NOMO-1 (cell line): ENCODE results near the gene TRAF2.

Experiments used
- DNase-seq, 2 experiments: peaks; one replicate each; lab custom pipeline; 2025; ENCODE audit not compliant: unreplicated experiment in 2 of 2; lab: John Stamatoyannopoulos, UW

The TRAF2 gene

DNA sequence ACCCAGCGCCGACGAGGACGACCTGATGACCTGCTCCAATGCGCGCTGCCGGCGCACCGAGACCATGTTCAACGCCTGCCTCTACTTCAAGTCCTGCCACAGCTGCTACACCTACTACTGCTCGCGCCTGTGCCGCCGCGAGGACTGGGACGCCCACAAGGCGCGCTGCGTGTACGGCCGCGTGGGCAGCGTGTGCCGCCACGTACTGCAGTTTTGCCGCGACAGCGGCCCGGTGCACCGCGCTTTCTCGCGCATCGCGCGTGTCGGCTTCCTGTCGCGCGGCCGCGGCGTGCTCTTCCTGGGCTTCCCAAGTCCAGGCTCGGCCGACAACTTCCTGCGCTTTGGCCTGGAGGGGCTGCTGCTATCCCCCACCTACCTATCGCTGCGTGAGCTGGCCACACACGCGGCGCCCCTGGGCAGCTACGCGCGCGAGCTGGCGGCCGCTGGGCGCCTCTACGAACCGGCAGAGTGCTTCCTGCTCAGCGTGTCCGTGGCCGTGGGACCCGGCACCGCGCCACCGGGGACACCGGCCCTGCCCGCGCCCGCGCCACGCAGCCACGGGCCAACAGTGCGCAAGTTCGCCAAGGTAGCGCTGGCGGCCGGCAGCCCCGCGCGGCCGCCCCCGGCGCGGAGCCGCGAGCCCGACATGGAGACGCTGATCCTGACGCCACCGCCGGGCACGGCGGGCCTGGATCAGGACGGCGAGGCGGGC, 39.8 kb upstream of the TRAF2 start:
- DNase-seq: no peak

DNA sequence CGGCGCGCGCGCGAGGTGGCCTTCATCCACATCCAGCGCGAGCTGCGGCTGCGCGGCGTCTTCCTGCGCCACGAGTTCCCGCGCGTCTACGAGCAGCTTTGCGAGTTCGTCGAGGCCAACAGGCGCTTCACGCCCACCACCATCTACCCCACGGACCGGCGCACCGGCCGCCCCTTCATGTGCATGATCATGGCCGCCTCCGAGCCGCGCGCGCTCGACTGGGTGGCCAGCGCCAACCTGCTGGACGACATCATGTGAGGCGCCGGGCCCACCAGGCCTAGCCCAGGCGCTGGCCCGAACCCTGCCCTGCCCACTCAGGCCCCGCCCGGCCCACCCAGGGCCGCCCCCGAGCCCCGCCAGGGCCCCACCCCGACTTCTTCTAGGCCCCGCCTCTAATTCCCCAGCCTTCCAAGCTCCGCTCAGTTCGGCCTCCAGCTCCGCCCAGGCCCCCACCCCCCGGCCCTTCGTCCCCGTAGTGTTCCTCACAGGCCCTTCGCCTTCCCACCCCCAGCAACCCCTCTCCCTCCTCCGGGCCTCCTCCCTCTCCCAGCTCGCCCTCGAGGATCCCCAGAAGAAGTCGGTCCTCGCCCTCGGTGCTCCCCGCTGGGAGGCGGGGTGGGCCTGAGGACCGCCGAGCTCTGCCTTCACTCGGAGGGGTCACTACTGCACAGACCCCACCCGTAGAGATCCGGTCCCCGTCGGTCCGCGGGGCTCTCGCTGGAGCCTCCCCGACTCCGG, 39.1 kb upstream of the TRAF2 start:
- peak; percentile 33 to 34 for DNase-seq

DNA sequence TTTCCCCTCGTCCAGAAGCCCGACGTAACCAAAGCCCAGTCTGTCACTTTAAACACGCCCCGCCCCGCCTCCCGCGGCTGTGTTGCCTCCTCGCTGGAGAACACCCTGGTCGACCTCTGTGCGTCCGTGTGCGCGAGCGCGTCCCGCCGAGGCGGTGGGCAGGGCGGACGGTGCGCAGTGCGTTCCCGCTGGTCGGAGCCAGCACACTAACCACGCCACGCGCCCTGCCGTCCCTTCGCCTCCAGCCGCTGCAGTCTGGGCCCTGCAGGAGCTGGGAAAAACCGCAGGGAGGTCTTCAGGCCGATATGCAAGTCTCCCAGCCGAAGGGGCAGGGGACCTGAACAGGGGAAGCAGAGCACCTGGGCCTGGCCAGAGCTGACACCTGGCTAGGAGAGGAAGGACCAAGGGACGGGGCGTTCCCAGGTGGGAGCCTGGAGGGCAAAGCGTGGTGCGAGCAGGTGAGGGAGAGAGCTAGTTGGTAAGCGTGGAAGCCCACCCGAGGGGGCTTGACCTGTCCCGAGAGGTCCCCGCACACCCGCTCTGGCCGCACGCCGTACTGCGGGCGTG, 38.4 kb upstream of the TRAF2 start:
- DNase-seq: peak; percentile 94 to 96

DNA sequence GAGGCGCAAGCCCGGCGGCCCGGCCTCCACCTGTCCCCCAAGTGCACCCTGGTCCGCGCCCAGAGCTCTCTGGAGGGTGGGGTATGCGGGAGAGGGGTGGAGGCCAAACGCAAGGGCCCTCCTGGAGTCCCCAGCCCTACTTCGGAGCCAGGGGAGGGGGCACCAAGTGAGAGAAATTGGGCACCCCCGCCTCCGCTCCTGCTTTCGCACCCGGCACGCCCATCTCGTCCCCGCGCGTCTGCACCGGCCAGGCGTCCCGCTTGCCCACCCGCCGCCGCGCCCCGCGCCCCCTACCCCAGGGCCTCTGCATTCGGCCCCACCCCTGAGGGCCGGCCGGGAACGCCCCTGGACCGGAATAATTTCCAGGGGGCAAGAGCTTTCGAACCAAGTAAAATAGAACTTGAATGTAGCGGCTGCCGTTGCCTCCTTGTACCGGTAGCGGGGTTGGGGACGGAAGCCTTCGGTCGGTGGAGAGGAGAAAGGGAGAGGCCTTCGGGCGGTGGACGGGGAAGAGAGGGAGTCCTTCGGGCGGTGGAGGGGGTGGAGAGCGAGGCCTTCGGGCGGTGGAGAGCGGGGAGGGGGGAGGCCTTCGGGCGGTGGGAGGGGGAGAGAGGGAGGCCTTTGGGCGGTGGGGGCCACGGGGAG, 37.8 kb upstream of the TRAF2 start:
- DNase-seq: peak; percentile 64 to 65

DNA sequence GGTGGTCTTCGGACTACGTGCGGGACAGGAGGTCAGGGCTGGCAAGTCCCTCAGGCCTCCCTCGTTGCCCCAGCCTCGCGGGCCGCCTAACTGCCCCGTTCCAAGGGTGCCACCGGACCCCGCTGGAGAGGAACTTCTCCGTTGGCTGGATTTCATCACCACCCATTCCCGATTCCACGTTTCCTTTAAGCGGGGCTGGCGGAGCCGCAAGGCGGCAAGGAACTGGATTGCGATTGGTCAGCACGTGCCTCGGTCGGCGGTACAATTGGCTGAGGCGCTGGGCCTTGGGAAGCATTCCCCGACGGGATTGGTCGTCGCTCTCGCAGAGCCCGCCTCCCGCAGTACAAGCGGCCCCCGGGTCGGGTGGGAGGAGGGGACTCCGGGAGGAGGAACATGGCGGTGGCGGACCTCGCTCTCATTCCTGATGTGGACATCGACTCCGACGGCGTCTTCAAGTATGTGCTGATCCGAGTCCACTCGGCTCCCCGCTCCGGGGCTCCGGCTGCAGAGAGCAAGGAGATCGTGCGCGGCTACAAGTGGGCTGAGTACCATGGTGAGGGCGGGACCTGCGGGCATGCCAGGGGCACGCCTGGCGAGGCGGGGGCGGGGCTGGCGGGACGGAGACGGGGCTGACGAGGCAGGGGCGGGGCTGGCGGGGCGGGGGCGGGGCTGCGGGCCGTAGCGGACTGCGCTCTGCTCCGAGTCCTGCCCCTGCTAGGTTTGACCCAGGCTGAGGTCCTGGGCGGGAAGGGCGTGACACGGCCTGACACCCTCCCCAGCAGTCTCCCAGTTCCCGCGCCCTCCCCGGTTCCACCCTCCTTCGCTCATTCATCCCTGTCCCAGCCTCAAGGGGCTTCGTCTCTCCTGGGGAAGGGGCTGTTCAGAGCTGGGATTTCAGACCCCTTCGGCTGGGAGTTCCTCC, 37.0 kb upstream of the TRAF2 start, which contains the start of gene PHPT1:
Gene PHPT1 (plus strand): TSS at position 372 of the 922 bp plus-strand sequence. CDS start 22 bp downstream, at position 394.
- peak; percentile 100 for DNase-seq

DNA sequence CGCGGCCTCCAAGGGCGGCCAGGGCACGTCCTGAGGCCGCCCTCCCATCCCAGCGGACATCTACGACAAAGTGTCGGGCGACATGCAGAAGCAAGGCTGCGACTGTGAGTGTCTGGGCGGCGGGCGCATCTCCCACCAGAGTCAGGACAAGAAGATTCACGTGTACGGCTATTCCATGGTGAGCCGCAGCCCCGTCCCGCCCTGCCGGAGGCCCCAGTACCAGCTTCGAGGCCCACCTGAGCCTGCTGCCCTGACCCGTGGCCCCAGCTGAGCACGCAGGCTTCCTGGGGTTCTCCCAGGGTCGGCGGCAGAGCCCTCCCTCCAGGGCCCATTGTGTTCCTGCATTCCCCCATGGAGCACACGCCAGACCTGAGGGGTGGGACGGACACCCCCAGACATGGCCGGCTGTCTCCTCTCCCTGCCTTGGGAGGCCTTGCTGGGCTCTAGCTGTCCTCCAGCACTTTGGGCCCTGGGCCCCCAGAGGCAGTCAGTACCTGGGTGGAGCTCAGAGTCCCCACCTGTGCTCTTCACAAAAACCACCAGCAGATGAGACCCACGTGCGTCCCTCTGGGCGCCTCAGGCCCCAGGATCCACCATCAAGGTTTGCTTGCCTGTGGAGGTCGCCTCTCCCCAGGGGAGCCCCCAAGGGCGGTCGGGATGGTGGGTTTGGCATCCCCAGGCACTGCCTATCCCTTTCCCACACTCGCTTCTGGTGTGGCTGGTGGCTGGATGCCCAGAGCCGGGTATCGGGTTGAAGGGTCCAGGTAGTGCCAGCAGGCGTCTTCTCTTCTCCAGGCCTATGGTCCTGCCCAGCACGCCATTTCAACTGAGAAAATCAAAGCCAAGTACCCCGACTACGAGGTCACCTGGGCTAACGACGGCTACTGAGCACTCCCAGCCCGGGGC, 36.1 kb upstream of the TRAF2 start:
- no peak for DNase-seq

DNA sequence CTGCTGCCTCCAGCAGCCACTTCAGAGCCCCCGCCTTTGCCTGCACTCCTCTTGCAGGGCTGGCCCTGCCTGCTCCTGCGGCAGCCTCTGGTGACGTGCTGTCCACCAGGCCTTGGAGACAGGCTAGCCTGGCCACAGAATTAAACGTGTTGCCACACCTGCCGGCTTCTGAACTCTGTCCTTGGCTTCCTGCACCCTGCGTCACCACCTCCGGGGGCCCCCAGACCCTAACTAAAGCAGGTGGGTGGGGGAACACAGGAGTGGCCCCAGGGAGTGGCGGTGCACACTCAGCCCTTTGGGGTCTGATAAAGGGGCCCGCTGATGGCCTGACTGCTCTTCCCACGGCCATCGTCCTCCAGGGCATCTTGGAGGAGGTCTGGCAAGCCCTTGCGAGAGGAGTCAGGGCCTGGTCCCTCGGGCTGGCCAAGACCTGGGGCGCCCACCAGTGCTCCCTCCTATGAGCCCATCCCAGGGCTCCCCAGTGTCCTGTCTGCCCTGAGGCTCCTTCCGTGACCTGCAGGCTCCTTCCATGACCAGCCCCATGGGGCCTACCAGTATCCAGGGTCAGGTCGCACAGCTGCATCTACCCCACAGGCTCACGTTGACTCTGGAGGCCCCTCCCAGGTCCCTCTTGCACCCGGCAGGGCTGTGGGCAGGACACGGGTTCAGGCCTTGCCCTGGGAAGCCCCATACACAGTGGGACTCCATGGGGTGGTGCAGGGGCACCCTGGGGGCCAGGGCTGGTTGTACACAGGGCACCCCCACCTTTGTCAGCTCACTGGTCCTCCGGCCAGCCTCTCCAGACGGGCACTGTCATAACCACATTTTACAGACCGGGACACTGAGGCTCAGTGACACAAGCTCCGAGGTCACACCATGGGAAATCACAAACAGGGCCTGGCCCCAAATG, 35.2 kb upstream of the TRAF2 start:
- no peak for DNase-seq

DNA sequence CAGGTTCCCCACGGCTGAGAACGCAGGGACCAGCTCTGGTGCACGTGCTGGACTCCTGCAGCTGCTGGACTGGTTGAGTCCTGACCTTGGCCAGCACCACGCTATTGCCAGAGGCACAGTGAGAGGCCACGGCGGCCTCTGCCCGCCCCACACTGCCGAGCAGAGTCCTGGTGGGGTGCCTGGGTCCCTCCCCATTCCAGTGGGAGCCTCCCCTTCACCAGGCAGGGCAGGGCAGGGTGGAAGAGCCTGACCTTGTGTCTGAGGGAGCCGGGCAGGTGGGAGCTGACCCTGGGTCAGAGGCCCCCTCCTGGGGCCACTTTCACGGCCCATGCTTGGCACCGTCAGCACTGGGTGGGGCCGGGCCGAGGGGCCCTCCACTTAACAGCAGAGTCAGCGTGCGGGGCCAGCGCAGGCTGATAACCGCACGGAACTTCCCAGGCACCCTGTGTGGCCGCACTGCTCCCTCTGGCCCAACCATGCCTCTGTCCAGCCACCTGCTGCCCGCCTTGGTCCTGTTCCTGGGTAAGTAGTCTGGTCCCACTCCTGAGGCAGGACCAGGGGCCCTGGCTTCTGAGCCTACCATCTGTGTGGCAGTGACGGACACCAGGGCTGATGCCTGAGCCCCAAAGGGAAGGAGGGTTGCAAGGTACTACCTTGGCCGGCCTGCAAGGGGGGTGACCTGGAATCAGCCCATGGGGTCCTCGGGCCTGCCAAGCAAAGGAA, 34.2 kb upstream of the TRAF2 start, which contains the start of gene MAMDC4:
Gene MAMDC4 (plus strand): TSS at position 406 of the 723 bp plus-strand sequence. CDS start 71 bp downstream, at position 477.
- no peak for DNase-seq

DNA sequence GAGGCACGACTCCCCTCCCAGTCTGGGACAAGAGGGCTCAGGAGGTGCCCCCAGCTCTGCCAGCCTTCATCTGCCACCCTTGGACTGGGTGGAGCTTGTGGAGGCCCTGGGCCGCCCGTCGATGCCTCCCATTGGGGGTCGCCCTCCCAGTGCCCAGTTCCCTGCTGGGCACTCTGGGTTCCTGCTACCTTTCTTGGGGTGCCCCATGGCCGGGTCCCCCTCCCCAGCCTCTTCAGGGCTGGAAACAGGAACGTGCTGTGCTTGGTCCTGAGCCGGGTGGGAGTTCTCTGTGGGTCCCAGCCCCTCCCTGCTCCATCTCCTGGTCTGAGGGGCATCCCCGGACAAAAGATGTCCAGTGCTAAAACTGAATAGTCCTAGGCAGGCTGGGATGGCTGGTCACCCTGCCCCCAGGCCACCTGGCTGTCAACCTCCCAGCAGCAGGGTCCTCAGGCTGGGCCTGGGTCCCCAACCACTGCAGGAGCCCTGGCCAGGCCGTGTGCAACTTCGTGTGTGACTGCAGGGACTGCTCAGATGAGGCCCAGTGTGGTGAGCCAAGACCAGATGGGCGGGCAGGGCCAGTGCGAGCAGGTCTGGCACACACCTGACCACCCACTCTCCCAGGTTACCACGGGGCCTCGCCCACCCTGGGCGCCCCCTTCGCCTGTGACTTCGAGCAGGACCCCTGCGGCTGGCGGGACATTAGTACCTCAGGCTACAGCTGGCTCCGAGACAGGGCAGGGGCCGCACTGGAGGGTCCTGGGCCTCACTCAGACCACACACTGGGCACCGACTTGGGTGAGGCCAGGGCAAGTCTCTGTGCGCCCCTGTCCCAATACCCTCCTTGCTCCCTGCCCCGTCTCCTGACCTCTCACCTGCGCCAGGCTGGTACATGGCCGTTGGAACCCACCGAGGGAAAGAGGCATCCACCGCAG, 33.4 kb upstream of the TRAF2 start:
- no peak for DNase-seq

DNA sequence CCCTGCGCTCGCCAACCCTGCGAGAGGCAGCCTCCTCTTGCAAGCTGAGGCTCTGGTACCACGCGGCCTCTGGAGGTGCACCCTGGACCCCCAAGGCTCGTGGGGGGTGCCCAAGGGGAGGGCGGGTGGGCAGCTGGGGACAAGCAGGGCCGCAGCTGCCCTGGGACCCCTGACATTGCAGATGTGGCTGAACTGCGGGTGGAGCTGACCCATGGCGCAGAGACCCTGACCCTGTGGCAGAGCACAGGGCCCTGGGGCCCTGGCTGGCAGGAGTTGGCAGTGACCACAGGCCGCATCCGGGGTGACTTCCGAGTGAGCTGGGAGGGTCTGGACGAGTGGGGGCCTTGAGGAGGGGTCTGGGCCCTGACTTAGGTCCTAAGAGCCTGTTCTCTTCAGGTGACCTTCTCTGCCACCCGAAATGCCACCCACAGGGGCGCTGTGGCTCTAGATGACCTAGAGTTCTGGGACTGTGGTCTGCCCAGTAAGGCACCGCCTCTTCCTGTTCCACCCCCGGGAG, 32.7 kb upstream of the TRAF2 start:
- DNase-seq: no peak

DNA sequence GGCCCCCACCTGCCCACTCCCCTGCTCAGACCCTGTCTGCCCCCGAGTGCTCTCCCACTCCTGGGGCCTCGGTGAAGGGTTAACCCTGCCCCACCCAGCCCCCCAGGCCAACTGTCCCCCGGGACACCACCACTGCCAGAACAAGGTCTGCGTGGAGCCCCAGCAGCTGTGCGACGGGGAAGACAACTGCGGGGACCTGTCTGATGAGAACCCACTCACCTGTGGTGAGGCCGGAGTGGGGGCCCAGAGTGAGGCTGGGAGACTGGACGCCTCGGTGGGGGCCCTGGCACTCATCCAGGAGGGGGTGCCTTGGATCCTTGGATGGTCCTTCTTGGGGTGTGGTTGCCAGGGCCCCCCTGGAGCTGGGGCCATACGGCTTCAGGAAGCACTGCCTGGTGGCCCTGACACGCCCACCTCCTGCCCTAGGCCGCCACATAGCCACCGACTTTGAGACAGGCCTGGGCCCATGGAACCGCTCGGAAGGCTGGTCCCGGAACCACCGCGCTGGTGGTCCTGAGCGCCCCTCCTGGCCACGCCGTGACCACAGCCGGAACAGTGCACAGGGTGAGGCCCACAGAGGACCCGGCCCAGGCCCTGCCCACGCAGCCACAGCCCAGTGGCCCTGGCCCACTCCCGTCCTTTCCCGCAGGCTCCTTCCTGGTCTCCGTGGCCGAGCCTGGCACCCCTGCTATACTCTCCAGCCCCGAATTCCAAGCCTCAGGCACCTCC, 32.0 kb upstream of the TRAF2 start:
- no peak for DNase-seq

DNA sequence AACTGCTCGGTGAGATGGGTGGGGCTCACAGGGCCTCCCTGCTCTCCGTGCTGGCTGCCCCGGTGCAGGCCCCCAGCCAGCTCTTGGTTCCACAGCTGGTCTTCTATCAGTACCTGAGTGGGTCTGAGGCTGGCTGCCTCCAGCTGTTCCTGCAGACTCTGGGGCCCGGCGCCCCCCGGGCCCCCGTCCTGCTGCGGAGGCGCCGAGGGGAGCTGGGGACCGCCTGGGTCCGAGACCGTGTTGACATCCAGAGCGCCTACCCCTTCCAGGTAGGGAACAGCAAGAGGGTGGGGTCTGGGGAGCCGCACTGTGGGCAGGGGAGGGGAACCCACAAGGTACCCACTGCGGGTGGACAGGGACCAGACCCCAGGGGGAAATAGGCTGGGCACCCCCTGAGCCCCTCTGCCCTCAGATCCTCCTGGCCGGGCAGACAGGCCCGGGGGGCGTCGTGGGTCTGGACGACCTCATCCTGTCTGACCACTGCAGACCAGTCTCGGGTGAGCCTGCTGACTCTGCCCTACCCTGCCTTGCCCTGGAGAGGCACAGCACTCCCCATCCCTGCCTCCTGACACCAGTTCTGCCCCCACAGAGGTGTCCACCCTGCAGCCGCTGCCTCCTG, 31.4 kb upstream of the TRAF2 start:
- no peak for DNase-seq

DNA sequence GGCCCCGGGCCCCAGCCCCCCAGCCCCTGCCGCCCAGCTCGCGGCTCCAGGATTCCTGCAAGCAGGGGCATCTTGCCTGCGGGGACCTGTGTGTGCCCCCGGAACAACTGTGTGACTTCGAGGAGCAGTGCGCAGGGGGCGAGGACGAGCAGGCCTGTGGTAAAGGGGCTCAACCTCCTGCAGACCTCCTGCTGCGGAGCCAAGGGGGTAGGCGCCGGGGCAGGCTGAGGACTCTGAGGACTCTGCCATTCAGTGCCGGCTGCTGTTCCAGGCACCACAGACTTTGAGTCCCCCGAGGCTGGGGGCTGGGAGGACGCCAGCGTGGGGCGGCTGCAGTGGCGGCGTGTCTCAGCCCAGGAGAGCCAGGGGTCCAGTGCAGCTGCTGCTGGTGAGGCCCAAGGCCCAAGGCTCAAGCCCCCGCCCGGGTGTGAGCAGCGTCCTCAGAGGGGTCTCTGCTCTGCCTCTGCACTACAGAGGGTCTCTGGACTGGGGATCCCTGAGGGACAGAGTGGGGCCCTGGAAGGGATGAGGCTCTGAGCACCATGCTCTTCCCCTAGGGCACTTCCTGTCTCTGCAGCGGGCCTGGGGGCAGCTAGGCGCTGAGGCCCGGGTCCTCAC, 30.7 kb upstream of the TRAF2 start:
- no peak for DNase-seq

DNA sequence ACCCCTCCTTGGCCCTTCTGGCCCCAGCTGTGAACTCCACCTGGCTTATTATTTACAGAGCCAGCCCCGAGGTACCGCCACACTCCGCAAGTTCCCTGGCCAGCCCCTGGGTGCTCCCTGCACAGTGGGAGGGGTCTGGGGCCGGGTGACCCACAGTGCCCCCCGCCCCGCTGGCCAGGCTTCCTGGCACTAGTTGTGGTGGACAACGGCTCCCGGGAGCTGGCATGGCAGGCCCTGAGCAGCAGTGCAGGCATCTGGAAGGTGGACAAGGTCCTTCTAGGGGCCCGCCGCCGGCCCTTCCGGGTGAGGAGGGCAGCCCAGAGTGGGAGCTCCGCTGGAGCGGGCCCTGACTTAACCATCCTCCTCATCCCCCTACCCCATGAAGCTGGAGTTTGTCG, 30.2 kb upstream of the TRAF2 start:
- no peak for DNase-seq
